Activated T-helper 17 cell treated with anti-CD3 and anti-CD28 coated beads, Interleukin-2, amount 50 U/mL, for 72 hours (primary cell): ENCODE data around the gene AMPH. TPM values are rescaled to one million over a fixed set of nuclear protein-coding genes. Genes with fewer than 3 reads are reported as not detected.
"Not testable (repeated sequence)": the region's sequence is repeated elsewhere in the genome, so short reads cannot be mapped to it uniquely, and the experiment has no call there.

Experiments
- ATAC-seq: fragments of 150-1000 bp; cut with Tn5 transposase; replicated peaks from 2 replicates; pipeline ENCODE4 v1.10.0; 2021; ENCODE audit warnings: mild to moderate bottlenecking, moderate library complexity
- H3K27ac Mint-ChIP-seq: one replicate; pipeline ENCODE4 v1.8.0; 2022; ENCODE audit warnings: mixed read lengths
- H3K27me3 Mint-ChIP-seq: one replicate; pipeline ENCODE4 v1.8.0; 2022; ENCODE audit warnings: mixed read lengths
- H3K36me3 Mint-ChIP-seq: one replicate; pipeline ENCODE4 v1.8.0; 2022; ENCODE audit warnings: low read depth, mild to moderate bottlenecking, mixed read lengths
- H3K4me1 Mint-ChIP-seq: one replicate; pipeline ENCODE4 v1.8.0; 2022; ENCODE audit warnings: mixed read lengths
- H3K4me3 Mint-ChIP-seq: one replicate; pipeline ENCODE4 v1.8.0; 2022; ENCODE audit warnings: mild to moderate bottlenecking, mixed read lengths
- H3K9me3 Mint-ChIP-seq: one replicate; pipeline ENCODE4 v1.8.0; 2022; ENCODE audit warnings: mixed read lengths
- total RNA-seq, 2 donors: library from RNA; stranded (reverse); gene quantifications; one replicate each; pipeline ENCODE4 v1.2.3, GENCODE V29; 2022

Gene AMPH
- total RNA-seq, 2 donors from 2014 or later: not detected

- no peaks in the 10 kb centered on the region for H3K27me3 Mint-ChIP-seq
- H3K4me3 Mint-ChIP-seq: peak overlapping the region; percentile 95
- no peak for ATAC-seq
- peaks cover 30% of the 10 kb centered on the region for H3K4me1 Mint-ChIP-seq
- peaks cover 44% of the 10 kb centered on the region for H3K36me3 Mint-ChIP-seq
- H3K27ac Mint-ChIP-seq: no peak overlapping the region
- no peaks in the 10 kb centered on the region for H3K9me3 Mint-ChIP-seq
Measured at GRCh38 chr7:38360776-38361175, 270.4 kb downstream of the AMPH start.

GRCh38 chr7:38359071-38359601, 272.0 kb downstream of the AMPH start:
- ATAC-seq: peak; percentile 70
- H3K9me3 Mint-ChIP-seq, H3K27me3 Mint-ChIP-seq: not testable (repeated sequence)
- Mint-ChIP-seq H3K4me3 (peak overlapping the region; percentile 95), H3K27ac (peak overlapping the region; percentile 99), H3K36me3 (peaks cover 47% of the 10 kb centered on the region), H3K4me1 (peaks cover 26% of the 10 kb centered on the region)

- Mint-ChIP-seq H3K27ac (peak overlapping the region; percentile 99), H3K4me1 (peaks cover 28% of the 10 kb centered on the region), H3K36me3 (peaks cover 46% of the 10 kb centered on the region), H3K4me3 (peak overlapping the region; percentile 95)
- peak; percentile 63 for ATAC-seq
- H3K27me3 Mint-ChIP-seq, H3K9me3 Mint-ChIP-seq: not testable (repeated sequence)
Measured at GRCh38 chr7:38358273-38358831, 272.8 kb downstream of the AMPH start.

- H3K4me3 Mint-ChIP-seq: peak overlapping the region; percentile 97
- ATAC-seq, H3K27me3 Mint-ChIP-seq, H3K9me3 Mint-ChIP-seq: not testable (repeated sequence)
- H3K27ac Mint-ChIP-seq: peak overlapping the region; percentile 89
- peaks cover 48% of the 10 kb centered on the region for H3K36me3 Mint-ChIP-seq
- peaks cover 22% of the 10 kb centered on the region for H3K4me1 Mint-ChIP-seq
Measured at GRCh38 chr7:38354271-38354851, 276.8 kb downstream of the AMPH start.

- Mint-ChIP-seq H3K36me3 (peaks cover 40% of the 10 kb centered on the region), H3K4me3 (peak overlapping the region; percentile 97), H3K4me1 (peaks cover 18% of the 10 kb centered on the region), H3K27ac (peak overlapping the region; percentile 89)
- not testable (repeated sequence) for H3K9me3 Mint-ChIP-seq, H3K27me3 Mint-ChIP-seq
- peak; percentile 47 for ATAC-seq
Measured at GRCh38 chr7:38353431-38353881, 277.7 kb downstream of the AMPH start.

- H3K9me3 Mint-ChIP-seq: no peaks in the 10 kb centered on the region
- H3K27ac Mint-ChIP-seq: no peak overlapping the region
- ATAC-seq: no peak
- peaks cover 33% of the 10 kb centered on the region for H3K36me3 Mint-ChIP-seq
- H3K27me3 Mint-ChIP-seq: no peaks in the 10 kb centered on the region
- peak overlapping the region; percentile 97 for H3K4me3 Mint-ChIP-seq
- H3K4me1 Mint-ChIP-seq: peaks cover 9% of the 10 kb centered on the region
Measured at GRCh38 chr7:38351601-38352000, 279.6 kb downstream of the AMPH start.

GRCh38 chr7:38350777-38351176, 280.4 kb downstream of the AMPH start:
- H3K27ac Mint-ChIP-seq: peak overlapping the region; percentile 97
- not testable (repeated sequence) for H3K9me3 Mint-ChIP-seq, H3K27me3 Mint-ChIP-seq, ATAC-seq, H3K4me1 Mint-ChIP-seq
- H3K4me3 Mint-ChIP-seq: peak overlapping the region; percentile 97
- peaks cover 33% of the 10 kb centered on the region for H3K36me3 Mint-ChIP-seq

- Mint-ChIP-seq H3K4me3 (peak overlapping the region; percentile 97), H3K36me3 (peaks cover 26% of the 10 kb centered on the region), H3K27ac (peak overlapping the region; percentile 97)
- H3K27me3 Mint-ChIP-seq, H3K4me1 Mint-ChIP-seq, H3K9me3 Mint-ChIP-seq: not testable (repeated sequence)
- ATAC-seq: peak; percentile 78
Measured at GRCh38 chr7:38349869-38350583, 281.1 kb downstream of the AMPH start.

- peak overlapping the region; percentile 97 for H3K4me3 Mint-ChIP-seq
- not testable (repeated sequence) for H3K27me3 Mint-ChIP-seq, H3K9me3 Mint-ChIP-seq
- peaks cover 10% of the 10 kb centered on the region for H3K4me1 Mint-ChIP-seq
- peak overlapping the region; percentile 97 for H3K27ac Mint-ChIP-seq
- peaks cover 22% of the 10 kb centered on the region for H3K36me3 Mint-ChIP-seq
- peak; percentile 62 for ATAC-seq
Measured at GRCh38 chr7:38349126-38349795, 281.9 kb downstream of the AMPH start.

GRCh38 chr7:38345299-38346172, 285.6 kb downstream of the AMPH start:
- peak overlapping the region; percentile 64 for H3K4me3 Mint-ChIP-seq
- H3K27ac Mint-ChIP-seq, H3K9me3 Mint-ChIP-seq, H3K4me1 Mint-ChIP-seq, H3K36me3 Mint-ChIP-seq, H3K27me3 Mint-ChIP-seq: not testable (repeated sequence)
- ATAC-seq: peak; percentile 40

GRCh38 chr7:38344741-38345140, 286.4 kb downstream of the AMPH start:
- not testable (repeated sequence) for H3K27me3 Mint-ChIP-seq, H3K27ac Mint-ChIP-seq, H3K36me3 Mint-ChIP-seq, H3K9me3 Mint-ChIP-seq, H3K4me1 Mint-ChIP-seq
- ATAC-seq: peak; percentile 37
- H3K4me3 Mint-ChIP-seq: peak overlapping the region; percentile 64

GRCh38 chr7:38342135-38342534, 289.0 kb downstream of the AMPH start:
- not testable (repeated sequence) for H3K4me1 Mint-ChIP-seq, ATAC-seq
- H3K4me3 Mint-ChIP-seq: peak overlapping the region; percentile 38

GRCh38 chr7:38341172-38341705, 289.9 kb downstream of the AMPH start:
- not testable (repeated sequence) for H3K36me3 Mint-ChIP-seq

More at GRCh38 chr7:38342135-38342534, 289.0 kb downstream of the AMPH start:
- not testable (repeated sequence) for H3K27me3 Mint-ChIP-seq, H3K27ac Mint-ChIP-seq, H3K36me3 Mint-ChIP-seq, H3K9me3 Mint-ChIP-seq

More at GRCh38 chr7:38341172-38341705, 289.9 kb downstream of the AMPH start:
- not testable (repeated sequence) for H3K9me3 Mint-ChIP-seq, H3K27ac Mint-ChIP-seq, H3K27me3 Mint-ChIP-seq, H3K4me1 Mint-ChIP-seq
- peak overlapping the region; percentile 56 for H3K4me3 Mint-ChIP-seq
- ATAC-seq: peak; percentile 58
